IPS-18a (cell line): ENCODE results near the gene CPEB4.

ENCODE experiments used
- H3K27ac ChIP-seq: one replicate; pipeline ENCODE4 v1.5.1; 2013; ENCODE audit warnings: low read length
- H3K27me3 ChIP-seq: one replicate; pipeline ENCODE4 v1.6.1; 2013; ENCODE audit warnings: mild to moderate bottlenecking, low read length; ENCODE audit not compliant: control insufficient read depth, insufficient read depth
- H3K36me3 ChIP-seq: one replicate; pipeline ENCODE4 v1.6.1; 2013; ENCODE audit warnings: low read depth, low read length; ENCODE audit not compliant: control insufficient read depth
- H3K4me1 ChIP-seq: one replicate; pipeline ENCODE4 v1.6.1; 2013; ENCODE audit warnings: low read depth, low read length; ENCODE audit not compliant: control insufficient read depth
- H3K4me3 ChIP-seq: one replicate; pipeline ENCODE4 v1.5.1; 2013; ENCODE audit warnings: low read length
- H3K9ac ChIP-seq: one replicate; pipeline ENCODE4 v1.6.1; 2013; ENCODE audit warnings: mild to moderate bottlenecking, low read length, moderate library complexity
- H3K9me3 ChIP-seq: one replicate; pipeline ENCODE4 v1.6.1; 2013; ENCODE audit warnings: low read depth, low read length; ENCODE audit not compliant: control insufficient read depth

CPEB4 gene

DNA sequence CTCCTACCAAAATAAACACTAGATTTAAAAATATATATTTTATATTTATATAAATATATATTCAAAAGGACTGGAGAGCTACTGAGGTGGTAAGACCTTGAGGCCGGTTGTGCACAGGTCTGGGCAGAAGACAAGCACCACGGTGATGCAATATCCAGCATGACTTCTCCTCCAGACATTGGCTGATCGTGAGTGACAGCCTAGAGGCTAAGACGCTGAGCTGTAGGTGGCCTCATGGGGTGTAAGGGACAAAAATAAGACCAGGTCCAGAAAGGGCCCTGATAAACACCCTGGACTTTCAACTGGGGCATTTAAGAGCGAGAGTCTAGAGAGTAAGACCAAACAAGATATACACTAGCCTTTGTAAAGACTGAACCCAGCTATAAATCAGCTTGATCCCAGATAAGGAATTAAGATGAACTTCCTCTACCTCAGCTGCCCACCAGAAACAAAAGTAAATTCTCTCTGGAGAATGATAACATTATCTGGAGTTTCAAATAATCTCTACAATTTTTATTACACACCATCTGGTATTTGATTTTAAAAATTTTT, 86.6 kb downstream of the CPEB4 start:
- Histone ChIP-seq H3K4me1 (peaks cover 18% of the 10 kb centered on the region), H3K9me3 (no peaks in the 10 kb centered on the region), H3K9ac (no peak overlapping the region), H3K4me3 (no peak overlapping the region), H3K27me3 (no peaks in the 10 kb centered on the region), H3K27ac (no peak overlapping the region), H3K36me3 (no peaks in the 10 kb centered on the region)

GRCh38 chr5:173981185-173981761, 93.1 kb downstream of the CPEB4 start:
- Histone ChIP-seq H3K9ac (no peak overlapping the region), H3K9me3 (no peaks in the 10 kb centered on the region), H3K4me1 (peaks cover 7% of the 10 kb centered on the region), H3K27me3 (no peaks in the 10 kb centered on the region), H3K36me3 (no peaks in the 10 kb centered on the region), H3K4me3 (no peak overlapping the region), H3K27ac (no peak overlapping the region)

- no peak overlapping the region for H3K4me3 ChIP-seq
- no peaks in the 10 kb centered on the region for H3K9me3 ChIP-seq
- H3K27ac ChIP-seq = no peak overlapping the region
- no peaks in the 10 kb centered on the region for H3K36me3 ChIP-seq
- no peaks in the 10 kb centered on the region for H3K27me3 ChIP-seq
- H3K4me1 ChIP-seq = peaks cover 7% of the 10 kb centered on the region
- H3K9ac ChIP-seq = no peak overlapping the region
Observed at GRCh38 chr5:173984218-173984617, 96.1 kb downstream of the CPEB4 start.

DNA sequence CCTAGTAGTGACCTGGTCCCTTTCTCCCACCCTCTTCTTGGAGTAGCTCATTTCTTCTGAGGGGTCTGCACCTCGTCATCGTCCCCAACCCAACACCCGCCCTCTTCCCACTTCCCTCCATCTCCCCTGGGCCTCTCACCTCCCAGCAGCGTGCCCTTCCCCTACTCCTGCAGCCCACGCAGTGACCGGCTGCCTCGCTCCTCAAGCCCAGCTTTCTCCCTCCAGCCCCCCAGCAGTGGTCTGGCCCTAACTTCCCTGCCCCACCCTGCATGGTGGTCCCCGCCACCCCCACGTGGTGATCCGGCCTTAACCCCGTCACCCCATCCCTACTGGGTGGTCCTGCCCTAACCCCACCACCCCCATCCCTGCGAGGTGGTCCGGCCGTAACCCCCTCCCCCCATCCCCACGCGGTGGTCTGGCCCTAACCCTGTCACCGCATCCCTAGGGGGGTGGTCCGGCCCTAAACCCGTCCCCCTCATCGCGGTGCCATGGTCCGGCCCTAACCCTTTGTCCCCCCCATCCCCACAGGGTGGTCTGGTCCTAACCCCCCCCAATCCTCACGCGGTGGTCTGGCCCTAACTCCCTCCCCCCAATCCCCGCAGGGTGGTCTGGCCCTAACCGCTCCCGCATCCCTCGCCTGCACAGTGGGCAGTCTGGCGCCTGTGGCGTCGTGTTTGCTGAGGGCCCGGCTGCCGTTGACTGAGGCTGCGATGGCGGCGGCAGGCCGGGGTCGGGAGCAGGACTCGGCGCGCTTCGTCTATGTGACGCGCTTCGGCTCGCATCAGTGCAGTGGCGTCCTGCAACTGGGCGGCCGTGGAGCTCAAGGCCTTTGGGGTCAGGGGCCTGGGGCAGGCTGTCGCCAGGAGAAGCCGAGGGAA, 100.6 kb downstream of the CPEB4 start, which contains the start of gene C5orf47:
C5orf47 (plus strand) TSS at position 617 of the 878 bp plus-strand sequence; CDS start at position 711, 94 bp downstream.
- no peaks in the 10 kb centered on the region for H3K36me3 ChIP-seq
- no peak within 1 kb of the TSS for H3K4me3 ChIP-seq
- H3K27me3 ChIP-seq = no peaks in the 10 kb centered on the region
- H3K9me3 ChIP-seq = no peaks in the 10 kb centered on the region
- no peaks in the 10 kb centered on the region for H3K4me1 ChIP-seq
- no peak within 1 kb of the TSS for H3K9ac ChIP-seq
- H3K27ac ChIP-seq = no peak within 1 kb of the TSS

GRCh38 chr5:173989432-173990082, 101.4 kb downstream of the CPEB4 start:
- Histone ChIP-seq H3K9ac (no peak overlapping the region), H3K4me3 (no peak overlapping the region), H3K9me3 (no peaks in the 10 kb centered on the region), H3K27me3 (no peaks in the 10 kb centered on the region), H3K36me3 (no peaks in the 10 kb centered on the region), H3K4me1 (no peaks in the 10 kb centered on the region), H3K27ac (no peak overlapping the region)

DNA sequence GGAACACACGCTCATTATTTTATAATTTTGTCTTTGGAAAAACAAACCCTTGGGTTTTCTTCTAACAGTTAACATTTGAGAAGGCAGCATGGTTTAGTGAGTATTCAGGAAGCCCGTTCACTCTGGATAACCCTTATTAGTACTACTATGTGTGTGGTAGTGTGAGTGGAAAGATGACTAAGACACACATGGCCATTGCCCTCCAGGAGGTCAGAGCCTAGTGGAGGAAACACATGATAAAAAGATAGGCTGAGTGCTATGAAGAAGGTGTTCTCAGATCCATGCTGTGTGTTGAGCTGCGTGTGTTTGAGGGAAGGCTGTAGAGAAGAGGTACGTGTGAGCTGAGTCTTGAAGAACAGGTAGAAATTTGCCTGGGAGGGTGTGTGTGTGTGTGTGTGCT, 109.2 kb downstream of the CPEB4 start:
- H3K27me3 ChIP-seq = no peaks in the 10 kb centered on the region
- no peak overlapping the region for H3K4me3 ChIP-seq
- H3K36me3 ChIP-seq = no peaks in the 10 kb centered on the region
- H3K9me3 ChIP-seq = no peaks in the 10 kb centered on the region
- H3K9ac ChIP-seq = no peak overlapping the region
- H3K27ac ChIP-seq = no peak overlapping the region
- no peaks in the 10 kb centered on the region for H3K4me1 ChIP-seq

GRCh38 chr5:173998531-173998930, 110.4 kb downstream of the CPEB4 start:
- no peak overlapping the region for H3K27ac ChIP-seq
- no peaks in the 10 kb centered on the region for H3K27me3 ChIP-seq
- no peaks in the 10 kb centered on the region for H3K36me3 ChIP-seq
- no peaks in the 10 kb centered on the region for H3K4me1 ChIP-seq
- no peak overlapping the region for H3K9ac ChIP-seq
- no peaks in the 10 kb centered on the region for H3K9me3 ChIP-seq
- no peak overlapping the region for H3K4me3 ChIP-seq

DNA sequence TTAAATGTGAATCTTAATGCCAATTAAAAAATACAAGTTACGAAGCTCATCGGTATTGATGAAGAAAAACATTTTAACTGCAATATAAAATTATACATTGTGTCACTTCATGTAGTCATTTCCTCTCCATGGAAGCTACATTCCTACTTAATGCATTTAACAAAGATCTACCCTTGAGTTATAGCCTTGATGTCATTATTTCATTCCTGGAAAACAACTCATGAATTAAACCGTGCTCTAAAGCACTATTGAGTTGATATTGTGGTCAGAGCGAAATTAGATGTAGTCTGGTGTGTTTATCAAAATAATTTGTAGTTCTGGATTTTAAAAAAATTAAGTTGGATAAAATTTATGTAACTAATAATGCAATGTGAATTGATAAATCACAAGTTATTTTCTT, 111.9 kb downstream of the CPEB4 start:
- Histone ChIP-seq H3K9ac (no peak overlapping the region), H3K27me3 (no peaks in the 10 kb centered on the region), H3K9me3 (no peaks in the 10 kb centered on the region), H3K27ac (no peak overlapping the region), H3K4me3 (no peak overlapping the region), H3K4me1 (no peaks in the 10 kb centered on the region), H3K36me3 (no peaks in the 10 kb centered on the region)

DNA sequence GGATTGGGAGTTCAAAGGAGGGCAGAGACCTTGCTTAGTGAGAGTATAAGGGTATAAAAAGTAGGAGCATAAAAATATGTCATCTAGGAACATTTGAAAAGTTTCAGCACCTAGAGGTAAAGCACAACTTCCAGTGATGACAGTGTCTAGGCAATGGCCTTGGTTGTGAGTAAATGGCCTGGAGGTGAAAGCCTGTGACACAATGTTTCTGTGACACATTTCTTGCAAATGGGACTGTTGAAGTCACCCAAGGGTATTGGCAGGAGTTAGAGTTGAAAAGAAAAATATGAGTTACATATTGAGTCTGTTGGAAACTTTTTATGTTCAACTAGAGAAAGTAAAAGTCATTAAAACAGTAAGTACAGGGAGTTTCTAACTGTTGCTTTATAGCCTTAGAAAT, 115.6 kb downstream of the CPEB4 start:
- Histone ChIP-seq H3K9ac (no peak overlapping the region), H3K36me3 (no peaks in the 10 kb centered on the region), H3K4me3 (no peak overlapping the region), H3K9me3 (no peaks in the 10 kb centered on the region), H3K27me3 (no peaks in the 10 kb centered on the region), H3K4me1 (no peaks in the 10 kb centered on the region), H3K27ac (no peak overlapping the region)

- H3K36me3 ChIP-seq = no peaks in the 10 kb centered on the region
- no peak overlapping the region for H3K27ac ChIP-seq
- no peak overlapping the region for H3K9ac ChIP-seq
- H3K27me3 ChIP-seq = no peaks in the 10 kb centered on the region
- no peaks in the 10 kb centered on the region for H3K9me3 ChIP-seq
- no peaks in the 10 kb centered on the region for H3K4me1 ChIP-seq
- no peak overlapping the region for H3K4me3 ChIP-seq
Observed at GRCh38 chr5:174008922-174009321, 120.8 kb downstream of the CPEB4 start.

- Histone ChIP-seq H3K27me3 (no peaks in the 10 kb centered on the region), H3K36me3 (no peaks in the 10 kb centered on the region), H3K4me1 (no peaks in the 10 kb centered on the region), H3K27ac (no peak overlapping the region), H3K4me3 (no peak overlapping the region), H3K9me3 (no peaks in the 10 kb centered on the region), H3K9ac (no peak overlapping the region)
Observed at GRCh38 chr5:174010365-174010764, 122.2 kb downstream of the CPEB4 start.
